HepG2 (cell line): ENCODE measurements around the gene CDS1. TPM values are rescaled to one million over a fixed set of nuclear protein-coding genes. Genes with fewer than 3 reads are reported as not detected.

Experiments used
- ATAC-seq: fragments of 200-7000 bp; cut with Tn5 transposase; 3 replicates; pipeline ENCODE4 v1.9.1; 2020; ENCODE audit warnings: mild to moderate bottlenecking, moderate library complexity
- BruUV-seq: library from RNA; stranded (reverse); fragments of 400-500 nt; replicated peaks from 2 replicates; lab custom pipeline; 2021; lab: Mats Ljungman, UMichigan
- CTCF ChIA-PET: fragments of 300-600 bp; formaldehyde crosslinking; extraction: SDS; loops from one replicate; lab custom pipeline; 2021; ENCODE audit warnings: low total read pairs, inconsistent platforms, low intra/inter-chr PET ratio; lab: Yijun Ruan, JAX
- POLR2A ChIA-PET: fragments of 350-600 bp; sonication (Branson Sonifier 250); formaldehyde crosslinking; loops from one replicate; lab custom pipeline; 2020; ENCODE audit warnings: antibody characterized with exemption, inconsistent platforms; lab: Yijun Ruan, JAX
- DNase-seq: peaks from one replicate; pipeline ENCODE4 v3.0.0-alpha.2; 2015; ENCODE audit warnings: low spot score
- FAIRE-seq: peaks from 3 replicates; lab custom pipeline; 2011; peaks lifted over from hg19 to GRCh38; lab: Jason Lieb, UNC
- H2AFZ ChIP-seq: one replicate; pipeline ENCODE4 v1.6.1; 2011; ENCODE audit warnings: low read length, inconsistent platforms
- H3K27ac ChIP-seq: fragments of 300-600 bp; 3 replicates; pipeline ENCODE4 v1.8.0; 2011; ENCODE audit warnings: mixed run types, mild to moderate bottlenecking, mixed read lengths, low read length, inconsistent platforms; ENCODE audit not compliant: insufficient read depth; ENCODE audit errors: extremely low read length
- H3K27me3 ChIP-seq, 2 experiments: fragments of 200-600 bp in 1 of 2; 2 replicates in 1 of 2; 3 replicates in 1 of 2; pipeline versions ENCODE4 v1.6.0 to v1.8.0; 2011; ENCODE audit warnings: low read length in 2 of 2, mild to moderate bottlenecking in 2 of 2, moderate library complexity in 2 of 2, inconsistent platforms in 1 of 2; ENCODE audit not compliant: insufficient read depth in 2 of 2, control insufficient read depth in 1 of 2
- H3K36me3 ChIP-seq, 2 experiments: fragments of 200-600 bp in 1 of 2; replicated peaks in 1 of 2; 2 replicates in 1 of 2; 3 replicates in 1 of 2; pipeline versions ENCODE4 v1.5.1 to v1.8.0; 2011; ENCODE audit warnings: low read length in 2 of 2, inconsistent platforms in 1 of 2; ENCODE audit not compliant: insufficient read depth in 2 of 2, control insufficient read depth in 1 of 2
- H3K4me1 ChIP-seq: 2 replicates; pipeline ENCODE4 v1.5.1; 2012; ENCODE audit warnings: low read length, inconsistent platforms; ENCODE audit not compliant: insufficient read depth
- H3K4me2 ChIP-seq: 2 replicates; pipeline ENCODE4 v1.6.0; 2011; ENCODE audit warnings: low read depth, low read length, inconsistent platforms
- H3K4me3 ChIP-seq, 3 experiments: fragments of 200-600 bp in 1 of 3; sonication (generic), shearing (Covaris generic) in 1 of 3; replicated peaks in 1 of 3; 2 replicates each; pipeline ENCODE4 v1.5.1; 2011 to 2016; ENCODE audit warnings: low read length in 3 of 3, inconsistent platforms in 2 of 3, low read depth in 2 of 3, mild to moderate bottlenecking in 2 of 3, control low read depth in 1 of 3, mixed read lengths in 1 of 3; ENCODE audit not compliant: insufficient read depth in 1 of 3
- H3K79me2 ChIP-seq: one replicate; pipeline ENCODE4 v1.6.1; 2011; ENCODE audit warnings: low read length, inconsistent platforms; ENCODE audit not compliant: insufficient read depth
- H3K9ac ChIP-seq: 2 replicates; pipeline ENCODE4 v1.6.0; 2011; ENCODE audit warnings: mild to moderate bottlenecking, low read depth, low read length, inconsistent platforms; ENCODE audit not compliant: insufficient read depth
- H3K9me3 ChIP-seq: 2 replicates; pipeline ENCODE4 v1.5.1; 2012; ENCODE audit warnings: mild to moderate bottlenecking, low read length
- H4K20me1 ChIP-seq: 2 replicates; pipeline ENCODE4 v1.6.0; 2011; ENCODE audit warnings: inconsistent platforms, mild to moderate bottlenecking, low read length, moderate library complexity; ENCODE audit not compliant: insufficient read depth
- ARNTL ChIP-seq: sonication (generic); formaldehyde crosslinking; IDR thresholded peaks from 2 replicates; pipeline ENCODE4 v1.4.0; 2020; ENCODE audit warnings: mild to moderate bottlenecking, missing genetic modification reagents
- FIP1L1 ChIP-seq: fragments of 200-400 bp; formaldehyde crosslinking; IDR thresholded peaks from 2 replicates; pipeline ENCODE4 v1.6.1; 2018; ENCODE audit warnings: low read depth, mild to moderate bottlenecking, low read length, moderate library complexity, borderline replicate concordance; ENCODE audit not compliant: insufficient read depth
- ISX ChIP-seq: sonication (generic); formaldehyde crosslinking; conservative IDR thresholded peaks from 2 replicates; pipeline ENCODE4 v1.5.0; 2020; ENCODE audit warnings: missing genetic modification reagents
- KDM6A ChIP-seq: IDR thresholded peaks from 2 replicates; pipeline ENCODE4 v1.6.1; 2016; ENCODE audit warnings: low read depth
- NBN ChIP-seq: fragments of 450-650 bp; conservative IDR thresholded peaks from 2 replicates; pipeline ENCODE4 v1.6.1; 2017
- PAWR ChIP-seq: sonication (generic); formaldehyde crosslinking; IDR thresholded peaks from 2 replicates; pipeline ENCODE4 v1.4.0; 2020; ENCODE audit warnings: missing genetic modification reagents, mild to moderate bottlenecking, borderline replicate concordance
- PRPF4 ChIP-seq: fragments of 200-400 bp; formaldehyde crosslinking; IDR thresholded peaks from 2 replicates; pipeline ENCODE4 v1.6.1; 2016; ENCODE audit warnings: low read length, low read depth; ENCODE audit not compliant: poor library complexity, severe bottlenecking
- RARG ChIP-seq: sonication (generic); formaldehyde crosslinking; IDR thresholded peaks from 2 replicates; pipeline ENCODE4 v1.4.0; 2020; ENCODE audit warnings: low read depth, mild to moderate bottlenecking, missing genetic modification reagents
- SETDB1 ChIP-seq: sonication (generic); formaldehyde crosslinking; IDR thresholded peaks from 2 replicates; pipeline ENCODE4 v1.5.1; 2020; ENCODE audit warnings: missing genetic modification reagents, mild to moderate bottlenecking, borderline replicate concordance
- TBX3 ChIP-seq: fragments of 450-650 bp; IDR thresholded peaks from 2 replicates; pipeline ENCODE4 v1.6.1; 2017; ENCODE audit warnings: antibody characterized with exemption, mild to moderate bottlenecking, inconsistent platforms, borderline replicate concordance
- ZNF329 ChIP-seq: sonication (generic); formaldehyde crosslinking; IDR thresholded peaks from 2 replicates; pipeline ENCODE4 v1.9.0; 2021; ENCODE audit warnings: low read depth, mild to moderate bottlenecking, missing genetic modification reagents
- ZNF383 ChIP-seq: sonication (generic); formaldehyde crosslinking; IDR thresholded peaks from 2 replicates; pipeline ENCODE4 v1.4.0; 2020; ENCODE audit warnings: missing genetic modification reagents, mild to moderate bottlenecking, borderline replicate concordance
- ZNF558 ChIP-seq: sonication (generic); formaldehyde crosslinking; IDR thresholded peaks from 2 replicates; pipeline ENCODE4 v1.9.0; 2022; ENCODE audit warnings: mild to moderate bottlenecking, missing genetic modification reagents, borderline replicate concordance
- ZSCAN25 ChIP-seq: sonication (generic); formaldehyde crosslinking; IDR thresholded peaks from 2 replicates; pipeline ENCODE4 v1.8.0; 2022; ENCODE audit warnings: mild to moderate bottlenecking, missing genetic modification reagents
- WGBS: methylation state at CpG from one replicate; pipeline ENCODE4 v1.1.6; 2017; ENCODE audit warnings: low lambda C conversion rate; 5-methylcytosine and 5-hydroxymethylcytosine counted together
- in situ Hi-C: cut with HindIII; loops from 2 replicates; pipeline ENCODE4 v1.10.0; 2017; ENCODE audit warnings: low pct_unique_long_range_greater_than_20kb; ENCODE audit not compliant: extremely low pct_ligation_motif_present
- intact Hi-C: fragments of 100-400 bp; cut with micrococcal nuclease; formaldehyde crosslinking; loops from one replicate; pipeline ENCODE4 v1.10.0; 2022; ENCODE audit not compliant: unreplicated experiment
- polyA plus RNA-seq, 8 experiments: library from polyadenylated mRNA; depleted of rRNA in 3 of 8; stranded (reverse) in 7 of 8; unstranded in 1 of 8; fragments of >200 nt; fragmentation: Illumina TruSeq in 4 of 8; extraction: Trizol in 4 of 8; gene quantifications; 2 replicates each; pipeline versions ENCODE4 v1.2.1 to v1.2.3, GENCODE V29; 2011 to 2016; ENCODE audit warnings: low read depth in 4 of 8, missing spikeins in 1 of 8, mixed read lengths in 1 of 8; ENCODE audit not compliant: insufficient read depth in 1 of 8
- total RNA-seq, 5 experiments: library from RNA; depleted of rRNA; stranded (reverse); fragments of >200 nt; fragmentation: Illumina TruSeq; extraction: Trizol; gene quantifications; 2 replicates each; pipeline ENCODE4 v1.2.3, GENCODE V29; 2016; ENCODE audit warnings: low read depth in 1 of 5
- TF ChIP-seq, protein P1 (sequence below): sonication (generic); formaldehyde crosslinking; IDR thresholded peaks from 2 replicates; pipeline ENCODE4 v1.5.1; 2020; ENCODE audit warnings: mild to moderate bottlenecking, missing genetic modification reagents, moderate library complexity

Gene CDS1
- total and polyA plus RNA-seq, 2 of the 13 experiments (the other 11 are each of a cell fraction or from before 2014, with no cell fraction given): 2.1 to 3.2 TPM

DNA sequence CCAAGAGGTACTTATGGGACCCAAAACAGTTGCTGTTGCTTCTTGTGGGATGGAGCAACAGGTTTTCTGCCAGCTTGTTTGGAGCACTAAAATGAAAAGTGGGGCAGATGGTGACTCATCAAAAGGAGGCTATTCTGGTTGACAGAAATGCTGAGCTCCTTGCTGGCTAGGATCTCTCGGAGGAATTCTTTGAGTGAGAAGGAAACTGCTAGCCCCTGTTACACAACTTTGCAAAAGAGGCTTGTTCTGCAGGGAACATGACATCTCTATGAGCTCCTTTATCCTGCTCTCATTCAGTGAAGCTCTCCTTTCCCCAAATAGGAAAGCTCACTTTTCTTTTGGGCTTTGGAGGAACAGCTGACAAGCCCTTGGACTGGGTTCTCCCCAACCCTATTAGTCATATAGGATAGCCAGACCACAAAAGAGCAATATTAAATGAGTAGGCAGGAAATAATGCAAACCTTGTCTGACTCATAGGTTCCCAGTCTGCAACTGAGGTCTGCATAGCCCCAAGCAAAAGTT, 108.3 kb downstream of the CDS1 start:
- peaks cover 14 to 51% of the 10 kb centered on the region in 2 experiments for H3K36me3 ChIP-seq
- in situ Hi-C loops (no loop called here), intact Hi-C loops (no loop called here)
- H3K4me2 ChIP-seq: no peak overlapping the region
- H3K4me3 ChIP-seq: no peak overlapping the region
- H3K27ac ChIP-seq: no peak overlapping the region
- H3K4me1 ChIP-seq: no peaks in the 10 kb centered on the region
- CTCF ChIA-PET: no interaction called here
- no peak for ATAC-seq
- no peaks in the 10 kb centered on the region for H3K79me2 ChIP-seq
- BruUV-seq: no TSS peak
- DNase-seq: no peak
- no peak overlapping the region for H2AFZ ChIP-seq
- TF ChIP-seq ZNF329 (CRISPR knock-in tag) (no peak), SETDB1 (CRISPR knock-in tag) (no peak), ISX (CRISPR knock-in tag) (no peak), ZSCAN25 (no peak), ARNTL (no peak), ZNF383 (no peak), TBX3 (no peak), PRPF4 (no peak)
- H3K9ac ChIP-seq: no peak overlapping the region
- POLR2A ChIA-PET: no interaction called here
- H3K27me3 ChIP-seq: no peaks in the 10 kb centered on the region
- WGBS: 90% methylated on average over 1 of the region's 1 CpG
- no peaks in the 10 kb centered on the region for H4K20me1 ChIP-seq
- no peak for FAIRE-seq
- no peaks in the 10 kb centered on the region for H3K9me3 ChIP-seq

DNA sequence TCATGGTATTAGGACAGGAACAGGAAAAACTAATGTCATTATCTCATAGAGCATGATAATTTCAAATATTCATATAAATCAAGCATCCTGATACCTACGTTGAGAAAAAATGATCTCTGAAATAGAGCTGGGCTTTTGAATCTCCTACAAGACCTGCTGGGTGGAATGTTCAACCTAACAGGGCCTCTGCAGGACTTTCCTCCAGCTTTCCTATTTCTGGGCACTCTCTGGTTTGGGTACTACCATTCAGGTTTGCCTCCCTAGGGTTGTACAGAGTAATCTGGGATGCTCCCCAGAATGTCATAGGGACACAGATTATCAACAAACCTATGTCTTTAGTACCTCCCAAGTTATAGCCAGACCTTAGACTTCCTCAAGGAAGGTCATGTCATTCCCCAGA, 108.9 kb downstream of the CDS1 start:
- ChIA-PET POLR2A (no interaction called here), CTCF (no interaction called here)
- Histone ChIP-seq H3K9me3 (no peaks in the 10 kb centered on the region), H2AFZ (no peak overlapping the region), H3K4me2 (no peak overlapping the region), H3K79me2 (no peaks in the 10 kb centered on the region), H3K27ac (no peak overlapping the region), H3K9ac (no peak overlapping the region), H3K27me3 (no peaks in the 10 kb centered on the region), H3K4me3 (no peak overlapping the region), H4K20me1 (no peaks in the 10 kb centered on the region), H3K4me1 (no peaks in the 10 kb centered on the region), H3K36me3 (peaks cover 13 to 46% of the 10 kb centered on the region in 2 experiments)
- no peak for DNase-seq
- no peak for ATAC-seq
- 96% methylated on average over 1 of the region's 1 CpG for WGBS
- intact Hi-C loops (no loop called here), in situ Hi-C loops (no loop called here)
- BruUV-seq: no TSS peak
- FAIRE-seq: no peak
- TF ChIP-seq RARG (CRISPR knock-in tag) (no peak), NBN (no peak), KDM6A (no peak), ZNF558 (CRISPR knock-in tag) (no peak), FIP1L1 (no peak), PAWR (CRISPR knock-in tag) (no peak)
- TF ChIP-seq, protein P1, sequence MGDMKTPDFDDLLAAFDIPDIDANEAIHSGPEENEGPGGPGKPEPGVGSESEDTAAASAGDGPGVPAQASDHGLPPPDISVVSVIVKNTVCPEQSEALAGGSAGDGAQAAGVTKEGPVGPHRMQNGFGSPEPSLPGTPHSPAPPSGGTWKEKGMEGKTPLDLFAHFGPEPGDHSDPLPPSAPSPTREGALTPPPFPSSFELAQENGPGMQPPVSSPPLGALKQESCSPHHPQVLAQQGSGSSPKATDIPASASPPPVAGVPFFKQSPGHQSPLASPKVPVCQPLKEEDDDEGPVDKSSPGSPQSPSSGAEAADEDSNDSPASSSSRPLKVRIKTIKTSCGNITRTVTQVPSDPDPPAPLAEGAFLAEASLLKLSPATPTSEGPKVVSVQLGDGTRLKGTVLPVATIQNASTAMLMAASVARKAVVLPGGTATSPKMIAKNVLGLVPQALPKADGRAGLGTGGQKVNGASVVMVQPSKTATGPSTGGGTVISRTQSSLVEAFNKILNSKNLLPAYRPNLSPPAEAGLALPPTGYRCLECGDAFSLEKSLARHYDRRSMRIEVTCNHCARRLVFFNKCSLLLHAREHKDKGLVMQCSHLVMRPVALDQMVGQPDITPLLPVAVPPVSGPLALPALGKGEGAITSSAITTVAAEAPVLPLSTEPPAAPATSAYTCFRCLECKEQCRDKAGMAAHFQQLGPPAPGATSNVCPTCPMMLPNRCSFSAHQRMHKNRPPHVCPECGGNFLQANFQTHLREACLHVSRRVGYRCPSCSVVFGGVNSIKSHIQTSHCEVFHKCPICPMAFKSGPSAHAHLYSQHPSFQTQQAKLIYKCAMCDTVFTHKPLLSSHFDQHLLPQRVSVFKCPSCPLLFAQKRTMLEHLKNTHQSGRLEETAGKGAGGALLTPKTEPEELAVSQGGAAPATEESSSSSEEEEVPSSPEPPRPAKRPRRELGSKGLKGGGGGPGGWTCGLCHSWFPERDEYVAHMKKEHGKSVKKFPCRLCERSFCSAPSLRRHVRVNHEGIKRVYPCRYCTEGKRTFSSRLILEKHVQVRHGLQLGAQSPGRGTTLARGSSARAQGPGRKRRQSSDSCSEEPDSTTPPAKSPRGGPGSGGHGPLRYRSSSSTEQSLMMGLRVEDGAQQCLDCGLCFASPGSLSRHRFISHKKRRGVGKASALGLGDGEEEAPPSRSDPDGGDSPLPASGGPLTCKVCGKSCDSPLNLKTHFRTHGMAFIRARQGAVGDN: no peak
